GM12873 (cell line): Measurements from ENCODE around the gene UBALD2.

Experiments
- TF ChIP-seq, protein P1 (sequence below): IDR thresholded peaks from 2 replicates; pipeline ENCODE4 v1.5.1; 2012; ENCODE audit warnings: low read depth, mild to moderate bottlenecking, moderate library complexity, low read length, control low read depth; ENCODE audit not compliant: insufficient read depth; ENCODE audit errors: missing control alignments

The UBALD2 gene

DNA sequence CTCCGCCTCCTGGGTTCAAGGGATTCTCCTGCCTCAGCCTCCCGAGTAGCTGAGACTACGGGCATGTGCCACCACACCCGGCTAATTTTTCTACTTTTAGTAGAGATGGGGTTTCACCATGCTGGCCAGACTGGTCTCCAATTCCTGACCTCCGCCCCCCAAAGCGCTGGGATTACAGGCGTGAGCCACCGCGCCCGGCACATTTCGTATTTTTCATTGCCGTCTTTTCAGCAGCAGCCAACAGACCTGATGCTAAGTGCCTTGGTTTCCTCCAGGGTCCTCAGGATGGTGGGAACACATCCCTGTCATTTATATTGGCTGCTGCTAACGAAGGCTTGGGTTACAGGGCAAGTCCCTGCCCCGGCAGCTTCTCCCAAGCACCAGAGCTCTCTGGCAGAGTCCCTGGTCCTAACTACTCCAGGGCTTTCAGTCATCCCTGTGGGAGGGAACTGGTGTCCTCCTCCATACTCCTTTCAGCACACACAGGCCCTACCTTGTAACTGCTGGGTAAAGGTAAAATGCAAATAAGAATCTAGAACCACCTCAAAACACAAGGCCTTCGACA is 23.4 kb upstream of the UBALD2 start:
- TF ChIP-seq, protein P1, sequence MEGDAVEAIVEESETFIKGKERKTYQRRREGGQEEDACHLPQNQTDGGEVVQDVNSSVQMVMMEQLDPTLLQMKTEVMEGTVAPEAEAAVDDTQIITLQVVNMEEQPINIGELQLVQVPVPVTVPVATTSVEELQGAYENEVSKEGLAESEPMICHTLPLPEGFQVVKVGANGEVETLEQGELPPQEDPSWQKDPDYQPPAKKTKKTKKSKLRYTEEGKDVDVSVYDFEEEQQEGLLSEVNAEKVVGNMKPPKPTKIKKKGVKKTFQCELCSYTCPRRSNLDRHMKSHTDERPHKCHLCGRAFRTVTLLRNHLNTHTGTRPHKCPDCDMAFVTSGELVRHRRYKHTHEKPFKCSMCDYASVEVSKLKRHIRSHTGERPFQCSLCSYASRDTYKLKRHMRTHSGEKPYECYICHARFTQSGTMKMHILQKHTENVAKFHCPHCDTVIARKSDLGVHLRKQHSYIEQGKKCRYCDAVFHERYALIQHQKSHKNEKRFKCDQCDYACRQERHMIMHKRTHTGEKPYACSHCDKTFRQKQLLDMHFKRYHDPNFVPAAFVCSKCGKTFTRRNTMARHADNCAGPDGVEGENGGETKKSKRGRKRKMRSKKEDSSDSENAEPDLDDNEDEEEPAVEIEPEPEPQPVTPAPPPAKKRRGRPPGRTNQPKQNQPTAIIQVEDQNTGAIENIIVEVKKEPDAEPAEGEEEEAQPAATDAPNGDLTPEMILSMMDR: no peak

DNA sequence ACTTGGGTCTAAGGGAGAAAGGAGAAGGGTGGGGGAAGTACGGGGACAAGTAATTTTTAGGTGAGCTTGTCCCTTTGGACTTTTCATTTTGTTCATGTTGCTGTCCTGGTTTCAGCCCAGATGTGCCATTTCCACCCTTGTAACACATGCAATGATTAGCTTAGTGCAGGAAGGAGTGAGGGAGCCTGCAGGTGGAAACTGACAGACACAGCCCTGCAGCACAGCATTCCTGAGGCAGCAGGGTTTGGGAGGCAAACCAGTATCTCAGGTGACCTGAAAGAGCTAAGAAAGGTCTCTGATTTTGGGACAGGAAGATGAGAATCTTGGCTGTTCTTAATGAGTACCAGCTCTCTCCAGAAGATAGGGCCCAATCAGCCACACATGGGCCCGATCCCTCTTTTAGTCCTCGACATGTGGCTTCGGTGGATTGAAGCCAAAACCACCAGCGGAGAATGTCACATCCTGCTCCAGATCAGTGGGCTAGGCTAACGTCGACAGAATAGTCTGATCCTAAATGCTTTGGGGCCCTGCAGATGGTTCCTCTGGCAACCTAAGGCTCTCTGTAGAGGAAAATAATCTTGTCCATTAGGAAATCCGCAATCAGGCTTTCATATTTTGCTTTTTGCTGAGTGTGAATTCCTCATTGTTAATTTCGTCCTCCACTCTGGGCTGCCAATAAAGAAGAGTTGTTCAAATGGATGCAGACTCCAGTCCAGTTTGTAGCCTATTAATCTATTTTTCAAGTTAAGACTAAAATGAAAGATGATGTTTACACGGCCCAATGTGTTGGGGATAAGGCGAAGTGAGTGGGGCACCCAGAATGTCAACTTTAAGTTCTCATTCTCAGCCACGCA is 21.1 kb upstream of the UBALD2 start:
- TF ChIP-seq, protein P1: no peak

- TF ChIP-seq, protein P1: no peak
These were observed 18.8 kb upstream of the UBALD2 start for GRCh38 chr17:76246080-76247066.

GRCh38 chr17:76247304-76247703 is 17.8 kb upstream of the UBALD2 start:
- TF ChIP-seq, protein P1: no peak

DNA sequence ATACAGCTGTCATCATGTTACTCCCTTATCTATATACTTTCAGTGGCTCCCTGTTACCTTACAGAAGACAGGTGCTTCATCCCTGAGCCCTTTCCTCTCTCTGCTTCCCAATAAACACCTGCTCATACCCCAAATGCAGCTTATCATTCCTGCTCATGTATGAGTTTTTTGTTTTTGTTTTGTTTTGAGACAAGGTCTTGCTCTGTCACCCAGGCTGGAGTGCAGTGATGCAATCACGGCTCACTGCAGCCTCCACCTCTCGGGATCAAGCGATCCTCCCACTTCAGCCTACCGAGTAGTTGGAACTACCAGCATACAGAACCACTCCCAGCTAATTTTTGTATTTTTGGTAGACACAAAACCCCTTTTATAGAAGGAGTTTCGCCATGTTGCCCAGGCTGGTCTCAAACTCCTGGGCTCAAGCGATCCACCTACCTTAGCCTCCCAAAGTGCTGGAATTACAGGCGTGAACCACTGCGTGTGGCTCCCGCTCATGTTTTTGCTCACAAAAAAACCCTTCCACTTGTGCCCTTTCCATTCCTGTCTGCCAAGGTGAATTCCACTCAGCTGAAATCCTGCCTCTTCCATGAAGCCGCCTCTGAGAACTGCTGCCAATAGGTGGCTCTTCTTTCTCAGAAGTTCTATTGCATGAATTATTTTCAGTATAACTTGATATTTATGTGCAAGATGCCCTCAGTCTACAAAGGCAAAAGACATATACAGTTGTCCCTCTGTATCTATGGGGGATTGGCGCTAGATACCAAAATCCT is 16.9 kb upstream of the UBALD2 start:
- TF ChIP-seq, protein P1: peak; percentile 10

- TF ChIP-seq, protein P1: no peak
These were observed 15.0 kb upstream of the UBALD2 start for GRCh38 chr17:76250141-76250540.
